Central memory CD4-positive, alpha-beta T cell (primary cell): Measurements from ENCODE around the gene RSRC1.
A peak's percentile ranks its signal among the peaks of the same experiment; 100 is the strongest.
"Not testable (repeated sequence)": the region's sequence is repeated elsewhere in the genome, so short reads cannot be mapped to it uniquely, and the experiment has no call there.

ENCODE experiments used
- DNase-seq: peaks from one replicate; pipeline ENCODE4 v3.0.0; 2022

Gene RSRC1

GRCh38 chr3:158407844-158408517 lies 298.1 kb downstream of the RSRC1 start:
- no peak for DNase-seq

GRCh38 chr3:158408518-158408897 lies 298.6 kb downstream of the RSRC1 start:
- not testable (repeated sequence) for DNase-seq

- no peak for DNase-seq
These were observed 308.1 kb downstream of the RSRC1 start for GRCh38 chr3:158418035-158418434.

- DNase-seq, result no peak
These were observed 310.1 kb downstream of the RSRC1 start for GRCh38 chr3:158419820-158420653.

GRCh38 chr3:158420654-158421396 lies 310.9 kb downstream of the RSRC1 start:
- no peak for DNase-seq

- no peak for DNase-seq
These were observed 320.6 kb downstream of the RSRC1 start for GRCh38 chr3:158430448-158430847.

GRCh38 chr3:158430968-158431367 lies 321.1 kb downstream of the RSRC1 start:
- no peak for DNase-seq

GRCh38 chr3:158431829-158432228 lies 321.9 kb downstream of the RSRC1 start:
- no peak for DNase-seq

GRCh38 chr3:158434412-158435038 lies 324.6 kb downstream of the RSRC1 start:
- peak; percentile 4 for DNase-seq

- no peak for DNase-seq
These were observed 333.7 kb downstream of the RSRC1 start for GRCh38 chr3:158443632-158444031.

GRCh38 chr3:158447408-158447807 lies 337.5 kb downstream of the RSRC1 start:
- no peak for DNase-seq

- no peak for DNase-seq
These were observed 341.6 kb downstream of the RSRC1 start for GRCh38 chr3:158451405-158452055.

GRCh38 chr3:158452334-158452733 lies 342.4 kb downstream of the RSRC1 start:
- DNase-seq, result no peak

- no peak for DNase-seq
These were observed 343.1 kb downstream of the RSRC1 start for GRCh38 chr3:158453004-158453403.

GRCh38 chr3:158453865-158454264 lies 344.0 kb downstream of the RSRC1 start:
- DNase-seq, result no peak

GRCh38 chr3:158455406-158455805 lies 345.5 kb downstream of the RSRC1 start:
- DNase-seq, result no peak

GRCh38 chr3:158456114-158456513 lies 346.2 kb downstream of the RSRC1 start:
- no peak for DNase-seq

- no peak for DNase-seq
These were observed 348.6 kb downstream of the RSRC1 start for GRCh38 chr3:158458464-158458863.

- no peak for DNase-seq
These were observed 351.0 kb downstream of the RSRC1 start for GRCh38 chr3:158460926-158461325.

- DNase-seq, result no peak
These were observed 353.7 kb downstream of the RSRC1 start for GRCh38 chr3:158463556-158463955.

- no peak for DNase-seq
These were observed 355.2 kb downstream of the RSRC1 start for GRCh38 chr3:158465074-158465473.

GRCh38 chr3:158470944-158471638 lies 361.2 kb downstream of the RSRC1 start:
- no peak for DNase-seq
